Lower leg skin (tissue), 4 donors: Measurements from ENCODE around the gene SAFB2. TPM values are rescaled to one million over a fixed set of nuclear protein-coding genes. Genes with fewer than 3 reads are reported as not detected.
A peak's percentile ranks its signal among the peaks of the same experiment; 100 is the strongest.

ENCODE experiments used
- DNase-seq, 2 donors: peaks; one replicate each; pipeline ENCODE4 v3.0.0-alpha.2; 2019; ENCODE audit warnings: low spot score in 2 of 2
- H3K4me3 ChIP-seq: fragments of 200-600 bp; sonication (generic); 2 replicates; pipeline ENCODE4 v1.5.1; 2017; ENCODE audit warnings: mild to moderate bottlenecking, low read depth; ENCODE audit not compliant: poor library complexity, severe bottlenecking
- CTCF ChIP-seq, 3 donors: fragments of 450-650 bp; IDR thresholded peaks; one replicate each; pipeline ENCODE4 v1.5.1; 2016; ENCODE audit warnings: antibody characterized with exemption in 3 of 3, mild to moderate bottlenecking in 3 of 3, moderate library complexity in 2 of 3
- POLR2A ChIP-seq, 2 donors: fragments of 450-650 bp; IDR thresholded peaks; one replicate each; pipeline ENCODE4 v1.6.1; 2016 to 2017; ENCODE audit warnings: antibody characterized with exemption in 2 of 2, mild to moderate bottlenecking in 1 of 2, moderate library complexity in 1 of 2
- WGBS, 2 donors: methylation state at CpG; one replicate each; pipeline ENCODE4 v1.1.5; 2018; 5-methylcytosine and 5-hydroxymethylcytosine counted together
- intact Hi-C: fragments of 100-400 bp; cut with DNase I; formaldehyde crosslinking; loops from one replicate; pipeline ENCODE4 v1.15.0; 2023; ENCODE audit warnings: low total_unique reads
- total RNA-seq, 4 donors: library from RNA; depleted of rRNA; stranded (reverse); fragments of >200 nt; gene quantifications; one replicate each; pipeline ENCODE4 v1.1.0, GENCODE V29; 2016

Gene SAFB2
- total RNA-seq, 4 donors from 2014 or later, result 14.0 to 51.2 (median 28.7) TPM

- intact Hi-C loops, result no loop called here
- TF ChIP-seq POLR2A (IDR thresholded peaks at IDR 0.05), result no peak
- no peak for TF ChIP-seq CTCF (IDR thresholded peaks at IDR 0.05)
- H3K4me3 ChIP-seq, result no peak overlapping the region
- WGBS, 2 donors, result 14 to 64% methylated on average over 5 to 29 of the region's 40 CpGs
- no peak for DNase-seq
These were observed 54.6 kb downstream of the SAFB2 start for GRCh38 chr19:5567970-5568407.

DNA sequence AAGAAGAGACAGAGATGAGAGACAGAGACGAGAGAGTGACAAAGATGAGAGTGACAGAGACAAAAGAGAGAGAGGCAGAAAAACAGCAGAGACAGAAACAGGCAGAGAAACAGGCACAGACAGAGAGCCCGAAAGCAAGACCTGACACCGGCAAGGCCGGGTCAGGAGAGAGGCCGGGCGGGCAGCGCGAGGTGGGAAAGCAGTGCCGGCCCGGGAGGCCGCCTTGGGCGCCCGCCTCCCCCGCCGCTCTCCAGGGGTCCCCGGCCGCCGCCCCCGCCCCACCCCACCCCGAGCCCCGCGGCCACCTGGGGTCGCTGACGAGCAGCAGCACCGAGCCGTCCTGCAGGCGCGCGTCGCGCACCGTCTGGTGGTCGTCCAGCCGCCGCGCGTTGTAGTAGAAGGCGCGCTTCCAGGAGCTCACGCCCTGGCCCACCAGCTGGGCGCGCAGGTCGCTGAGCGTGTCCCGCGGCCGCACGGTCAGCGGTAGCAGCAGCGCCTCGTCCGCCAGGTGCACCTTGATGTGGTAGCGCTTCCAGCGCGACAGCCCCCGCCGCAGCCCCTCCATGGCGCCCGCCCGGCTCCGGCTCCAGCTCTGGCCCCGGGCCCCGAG lies 55.1 kb downstream of the SAFB2 start, which contains the start of gene TINCR:
Gene TINCR (minus strand): TSS at position 594 of the 610 bp plus-strand sequence.
- H3K4me3 ChIP-seq, result no peak within 1 kb of the TSS
- intact Hi-C loops, result no loop called here
- 8 to 11% methylated on average over 28 to 42 of the region's 63 CpGs for WGBS, 2 donors
- TF ChIP-seq POLR2A (IDR thresholded peaks at IDR 0.05) (no peak), CTCF (IDR thresholded peaks at IDR 0.05) (no peak)
- DNase-seq, result no peak

- no peak overlapping the region for H3K4me3 ChIP-seq
These were observed 57.6 kb downstream of the SAFB2 start for GRCh38 chr19:5564930-5565329.

GRCh38 chr19:5563935-5564612 lies 58.5 kb downstream of the SAFB2 start:
- DNase-seq, result peak in 1 of 2 donors; percentile 74
- no peak overlapping the region for H3K4me3 ChIP-seq
- 26 to 31% methylated on average over 14 of the region's 14 CpGs for WGBS, 2 donors
- intact Hi-C loops, result loop anchor here (5.0 kb wide), 1 partner anchor 517 kb away; no protein-coding TSS in a partner anchor
- no peak for TF ChIP-seq POLR2A (IDR thresholded peaks at IDR 0.05)
- TF ChIP-seq CTCF (IDR thresholded peaks at IDR 0.05), result no peak

More at GRCh38 chr19:5564930-5565329, 57.6 kb downstream of the SAFB2 start:
- intact Hi-C loops, result loop anchor here (5.0 kb wide), 1 partner anchor 518 kb away; no protein-coding TSS in a partner anchor
- TF ChIP-seq CTCF (IDR thresholded peaks at IDR 0.05) (no peak), POLR2A (IDR thresholded peaks at IDR 0.05) (no peak)
- WGBS, 2 donors, result 44 to 48% methylated on average over 7 of the region's 7 CpGs
- DNase-seq, result no peak

DNA sequence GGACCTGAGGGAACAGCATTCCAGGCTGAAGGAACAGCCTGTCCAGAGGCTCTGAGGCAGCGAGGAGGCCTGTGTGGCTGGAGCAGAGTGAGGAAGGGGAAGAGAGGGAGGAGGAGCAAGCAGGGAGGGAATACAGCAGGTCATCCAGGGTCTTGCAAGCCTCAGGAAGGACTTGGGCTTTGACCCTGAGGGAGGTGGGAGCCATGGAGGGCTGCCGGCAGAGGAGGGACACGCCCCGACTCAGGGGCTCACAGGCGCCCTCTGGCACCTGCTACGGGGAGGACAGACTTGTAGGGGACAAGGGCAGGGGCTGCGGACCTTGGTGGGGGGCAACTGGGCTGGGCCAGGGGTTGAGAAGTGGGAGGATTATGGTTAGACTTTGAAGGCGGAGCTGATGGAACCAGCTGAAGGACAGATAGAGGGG lies 59.6 kb downstream of the SAFB2 start:
- TF ChIP-seq POLR2A (IDR thresholded peaks at IDR 0.05), result no peak
- TF ChIP-seq CTCF (IDR thresholded peaks at IDR 0.05), result no peak
- 53 to 60% methylated on average over 8 of the region's 8 CpGs for WGBS, 2 donors
- no peak for DNase-seq
- no peak overlapping the region for H3K4me3 ChIP-seq
- intact Hi-C loops, result loop anchor here (5.0 kb wide), 1 partner anchor 516 kb away; no protein-coding TSS in a partner anchor
